Loucy (cell line): ENCODE measurements around the gene OR2T8.

Experiments
- EZH2phosphoT487 ChIP-seq: fragments of 200-600 bp; IDR thresholded peaks from 2 replicates; pipeline ENCODE4 v1.6.1; 2018; ENCODE audit warnings: antibody characterized with exemption, mild to moderate bottlenecking, moderate library complexity, borderline replicate concordance
- TF ChIP-seq, protein P1 (sequence below): fragments of 200-600 bp; sonication (generic); conservative IDR thresholded peaks from 2 replicates; pipeline ENCODE4 v1.5.1; 2014; ENCODE audit warnings: mild to moderate bottlenecking, antibody characterized with exemption, low read length

- TF ChIP-seq, protein P1, sequence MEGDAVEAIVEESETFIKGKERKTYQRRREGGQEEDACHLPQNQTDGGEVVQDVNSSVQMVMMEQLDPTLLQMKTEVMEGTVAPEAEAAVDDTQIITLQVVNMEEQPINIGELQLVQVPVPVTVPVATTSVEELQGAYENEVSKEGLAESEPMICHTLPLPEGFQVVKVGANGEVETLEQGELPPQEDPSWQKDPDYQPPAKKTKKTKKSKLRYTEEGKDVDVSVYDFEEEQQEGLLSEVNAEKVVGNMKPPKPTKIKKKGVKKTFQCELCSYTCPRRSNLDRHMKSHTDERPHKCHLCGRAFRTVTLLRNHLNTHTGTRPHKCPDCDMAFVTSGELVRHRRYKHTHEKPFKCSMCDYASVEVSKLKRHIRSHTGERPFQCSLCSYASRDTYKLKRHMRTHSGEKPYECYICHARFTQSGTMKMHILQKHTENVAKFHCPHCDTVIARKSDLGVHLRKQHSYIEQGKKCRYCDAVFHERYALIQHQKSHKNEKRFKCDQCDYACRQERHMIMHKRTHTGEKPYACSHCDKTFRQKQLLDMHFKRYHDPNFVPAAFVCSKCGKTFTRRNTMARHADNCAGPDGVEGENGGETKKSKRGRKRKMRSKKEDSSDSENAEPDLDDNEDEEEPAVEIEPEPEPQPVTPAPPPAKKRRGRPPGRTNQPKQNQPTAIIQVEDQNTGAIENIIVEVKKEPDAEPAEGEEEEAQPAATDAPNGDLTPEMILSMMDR: no peak
- no peak for TF ChIP-seq EZH2phosphoT487
Observed at GRCh38 chr1:247948558-247948957, 28.5 kb downstream of the OR2T8 start, which contains the start of gene OR2L8.
